Measurements from ENCODE around the gene CFAP221. TPM values are rescaled to one million over a fixed set of nuclear protein-coding genes. Genes with fewer than 3 reads are reported as not detected.

The CFAP221 gene
- total RNA-seq (2014; rRNA removed; shearing (Covaris generic)) = not detected in 2 replicates

DNA sequence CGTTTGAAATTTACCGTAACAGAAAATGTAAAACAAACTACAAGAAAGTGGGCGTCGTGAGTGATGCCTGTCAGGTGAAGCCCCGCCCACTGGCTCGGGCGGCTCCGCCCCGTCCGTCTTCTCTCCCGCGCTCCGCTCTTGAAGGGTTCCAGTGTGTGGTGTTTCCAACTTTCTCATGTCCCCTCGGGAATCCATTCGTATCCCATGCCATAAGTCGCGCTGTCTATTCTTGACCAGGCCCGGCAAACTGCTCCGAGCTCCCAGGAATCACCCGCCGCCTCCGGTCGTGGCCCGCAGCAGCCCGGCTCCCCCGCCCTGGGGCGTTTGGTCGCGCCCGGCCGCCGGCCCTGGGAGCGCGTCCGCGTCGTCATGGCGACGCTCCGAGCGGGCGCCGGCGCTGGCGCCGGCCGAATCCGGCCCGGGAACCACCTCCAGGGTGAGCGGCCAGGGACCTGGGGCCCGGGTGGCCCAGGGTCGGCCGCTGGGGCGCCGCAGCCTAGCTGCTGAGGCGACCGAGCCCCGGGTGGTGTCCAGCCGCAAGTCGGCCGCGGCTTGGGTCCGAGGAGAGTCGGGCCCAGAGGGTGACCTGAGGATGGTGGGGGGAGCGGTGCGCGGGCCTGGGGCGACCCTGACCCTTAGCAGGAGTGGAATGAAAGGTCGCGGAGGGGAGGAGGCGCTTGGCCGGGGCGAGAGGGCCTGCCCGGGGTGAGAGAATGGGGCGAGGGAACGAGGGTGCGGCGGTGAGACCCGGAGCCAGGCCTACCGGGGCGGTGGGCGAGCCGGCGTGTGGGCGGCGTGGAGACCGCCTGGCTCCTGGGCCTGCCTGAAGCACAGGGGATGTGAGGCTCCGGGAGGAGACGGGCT is at the start of gene CFAP221:
CFAP221 (plus strand) TSS at position 375 of the 864 bp plus-strand sequence. CDS start 1,683 bp downstream, outside the sequence.

DNA sequence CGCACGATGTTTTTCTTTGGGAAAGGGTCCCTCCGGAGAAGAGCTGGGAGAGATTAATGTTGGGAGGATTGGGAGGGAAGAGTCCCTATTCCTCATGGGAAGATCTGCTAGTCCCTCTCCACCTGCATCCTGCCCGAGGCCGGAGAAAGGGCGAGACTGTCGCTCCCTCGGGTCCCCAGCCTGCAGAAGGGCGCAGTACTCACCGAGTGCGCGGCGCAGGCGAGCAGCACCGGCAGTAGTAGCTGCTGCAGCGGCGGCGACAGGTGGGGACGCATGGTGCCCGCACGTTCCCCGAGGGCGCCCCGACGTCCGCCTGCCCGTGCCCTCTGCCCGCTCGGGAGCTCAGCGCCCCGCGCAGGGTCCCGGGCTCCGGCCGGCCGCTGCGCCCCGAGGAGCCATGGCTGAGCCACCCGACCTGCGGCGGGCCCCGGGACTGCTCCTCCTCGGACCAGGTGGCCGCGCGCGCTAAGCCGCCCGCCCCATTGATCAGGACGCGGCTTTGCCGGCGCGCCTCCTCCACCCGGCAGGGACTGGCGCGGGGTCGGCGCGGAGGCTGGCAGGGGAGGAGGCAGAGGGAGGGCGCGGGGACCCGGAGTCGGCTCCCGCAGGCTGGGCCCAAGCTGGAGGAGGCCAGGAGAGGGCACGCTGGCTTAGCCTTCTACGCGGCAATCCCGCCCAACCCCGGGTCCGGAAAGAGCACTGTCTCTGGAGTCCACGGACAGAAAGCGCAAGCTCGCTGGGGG is 20.1 kb upstream of the CFAP221 start, which contains the start of gene SCTR:
SCTR (minus strand) TSS at position 532 of the 743 bp plus-strand sequence; CDS start at position 275, 257 bp downstream.

Other genes starting within 250 kb of the CFAP221 start
- 1.7 and 7.7 TPM in 2 replicates for gene C2orf76, start 177.6 kb upstream of the CFAP221 start, total RNA-seq (2014; rRNA removed; shearing (Covaris generic))
- 90.7 and 117 TPM in 2 replicates for gene DBI, start 177.5 kb upstream of the CFAP221 start, total RNA-seq (2014; rRNA removed; shearing (Covaris generic))
- not detected in 2 replicates for gene TMEM37, start 112.6 kb upstream of the CFAP221 start, total RNA-seq (2014; rRNA removed; shearing (Covaris generic))
- gene SCTR, start 20.0 kb upstream of the CFAP221 start, total RNA-seq (2014; rRNA removed; shearing (Covaris generic)) = not detected in 2 replicates
- 14.9 and 16.8 TPM in 2 replicates for gene TMEM177, start 134.8 kb downstream of the CFAP221 start, total RNA-seq (2014; rRNA removed; shearing (Covaris generic))
- 28.0 and 35.6 TPM in 2 replicates for gene PTPN4, start 215.5 kb downstream of the CFAP221 start, total RNA-seq (2014; rRNA removed; shearing (Covaris generic))